ENCODE measurements around the gene SOX3.
A peak's percentile ranks its signal among the peaks of the same experiment; 100 is the strongest.

The SOX3 gene

DNA sequence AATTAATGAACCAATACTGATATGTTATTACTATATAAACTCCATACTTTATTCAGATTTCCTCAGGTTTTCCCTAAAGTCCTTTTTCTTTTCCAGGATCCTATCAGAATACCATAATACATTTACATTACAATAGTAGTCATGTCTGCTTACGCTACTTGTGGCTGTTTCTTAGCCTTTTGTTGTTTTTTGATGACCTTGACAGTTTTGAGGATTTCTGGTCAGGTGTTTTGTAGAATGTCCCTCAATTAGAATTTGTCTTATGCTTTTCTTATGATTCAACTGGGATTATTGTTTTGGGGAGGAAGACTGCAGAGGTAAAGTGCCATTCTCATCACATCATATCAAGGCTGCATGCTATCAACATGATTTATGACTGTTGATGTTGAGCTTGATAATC, 9.1 kb downstream of the SOX3 start:
- no peak for DNase-seq (ENCODE audit: low read depth, low spot score)

DNA sequence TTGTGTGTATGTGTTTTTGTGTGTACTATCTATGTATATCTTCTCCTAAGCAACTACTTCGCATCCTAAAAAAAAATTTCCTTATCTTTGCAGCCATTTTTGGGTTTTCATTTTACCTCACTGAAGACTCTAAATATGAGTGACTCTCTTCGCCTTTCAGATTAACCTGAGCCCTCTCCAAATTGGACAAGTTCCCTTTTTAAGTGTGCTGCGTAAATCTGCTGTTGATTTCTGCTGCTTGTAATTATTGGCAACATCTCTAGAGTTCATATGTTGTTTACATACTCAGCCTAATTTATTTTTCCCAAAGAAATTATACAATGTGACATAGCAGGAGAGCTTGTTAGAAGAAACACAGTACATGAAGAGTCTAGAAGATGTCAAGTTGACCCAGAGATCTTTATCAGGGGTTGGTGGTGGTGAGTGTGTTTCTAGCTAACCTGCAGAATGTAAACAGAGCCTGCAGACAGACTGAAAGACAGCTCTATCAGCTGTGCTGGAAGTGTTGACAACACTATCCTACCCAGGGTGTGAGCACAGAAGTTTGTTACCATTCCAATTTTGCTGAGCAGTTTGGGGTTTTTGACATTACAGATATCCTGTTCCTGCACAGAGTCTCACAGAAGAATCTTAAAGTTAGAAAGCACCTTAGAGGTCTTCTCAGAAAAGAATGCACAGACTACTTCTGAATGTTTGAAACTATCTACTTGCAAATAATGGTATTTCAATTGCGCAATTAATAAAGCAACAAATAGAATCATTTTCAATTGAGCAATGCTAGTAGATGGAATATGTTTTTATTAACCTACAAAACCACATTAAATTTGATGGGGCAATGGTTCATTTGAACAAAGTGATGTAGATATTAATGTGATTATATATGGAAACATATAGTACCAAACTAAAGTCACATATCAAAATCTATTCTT, 12.5 kb downstream of the SOX3 start:
- DNase-seq (ENCODE audit: low read depth, low spot score), result no peak

DNA sequence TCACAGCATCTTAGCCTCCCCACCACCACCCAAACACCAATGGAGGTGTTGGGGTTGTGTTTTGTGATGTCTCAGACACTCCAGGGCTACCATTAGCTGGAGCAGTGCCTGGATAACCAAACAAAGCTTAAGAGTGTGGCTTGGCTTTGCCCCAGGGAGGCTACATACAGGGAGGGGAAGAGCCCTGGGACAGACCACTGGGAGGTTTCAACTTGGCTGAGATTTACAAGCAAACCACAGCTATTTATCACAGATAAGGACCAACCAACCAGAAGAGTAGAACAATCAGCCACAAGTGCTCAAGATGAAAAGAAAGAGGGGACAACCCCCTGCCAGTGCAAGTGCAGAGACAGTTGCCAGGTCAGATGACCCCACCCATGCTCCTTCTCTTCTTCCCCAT, 24.1 kb downstream of the SOX3 start:
- peak; percentile 89 for DNase-seq (ENCODE audit: low read depth, low spot score)

DNA sequence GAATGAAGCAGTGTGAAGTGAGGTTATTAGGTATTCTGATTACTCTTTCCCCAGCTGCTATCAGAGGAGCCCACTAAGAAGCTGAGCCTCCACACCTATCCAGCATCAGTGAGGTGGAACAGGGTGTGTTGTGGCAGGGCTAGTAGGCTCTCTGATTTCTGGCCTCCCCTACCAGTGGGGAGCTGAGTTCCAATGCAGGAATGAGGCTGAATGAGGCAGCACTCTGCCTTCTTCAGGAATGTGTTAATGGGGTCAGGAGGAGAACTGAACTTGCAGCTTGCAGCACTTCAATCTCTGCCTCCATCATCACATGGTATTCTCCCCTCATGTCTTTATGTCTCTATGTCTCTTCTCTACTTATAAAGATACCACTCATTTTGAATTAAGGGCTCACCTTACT, 26.9 kb downstream of the SOX3 start:
- DNase-seq (ENCODE audit: low read depth, low spot score), result no peak

DNA sequence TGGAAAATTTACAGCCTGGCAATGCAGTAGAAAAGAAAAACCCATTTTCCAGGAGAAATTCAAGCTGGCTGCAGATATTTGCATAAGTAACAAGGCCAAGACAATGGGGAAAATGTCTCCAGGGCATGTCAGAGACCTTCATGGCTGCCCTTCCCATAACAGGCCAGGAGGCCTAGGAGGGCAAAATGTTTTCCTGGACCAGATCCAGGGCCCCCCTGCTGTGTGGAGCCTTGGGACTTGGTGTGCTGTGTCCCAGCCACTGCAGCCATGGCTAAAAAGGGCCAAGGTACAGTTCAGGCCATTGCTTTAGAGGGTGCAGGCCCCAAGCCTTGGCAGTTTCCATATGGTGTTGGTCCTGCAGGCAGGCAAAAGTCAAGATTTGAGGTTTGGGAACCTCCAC, 29.8 kb downstream of the SOX3 start:
- DNase-seq (ENCODE audit: low read depth, low spot score), result no peak

DNA sequence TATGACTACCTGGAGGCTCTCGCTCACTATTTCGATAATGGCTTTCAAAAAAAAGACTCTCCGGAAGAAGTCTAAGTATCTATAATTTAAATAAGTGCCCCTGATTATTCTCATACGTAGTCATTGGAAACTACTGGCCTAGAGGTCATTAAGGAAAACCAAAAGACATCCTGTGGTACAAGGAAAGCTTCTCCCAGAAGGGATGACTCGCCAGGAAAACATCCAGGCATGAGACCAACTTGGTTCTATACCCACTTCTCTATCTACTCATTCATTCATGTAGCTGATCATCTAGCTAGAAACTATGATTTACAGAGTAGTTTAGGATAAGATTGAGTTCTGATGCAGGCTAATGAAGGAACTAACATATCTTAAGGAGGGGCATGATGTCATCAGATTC, 37.7 kb downstream of the SOX3 start:
- peak; percentile 65 for DNase-seq (ENCODE audit: low read depth, low spot score)

Measured in astrocyte of the hippocampus (primary cell).